WERI-Rb-1 (cell line): Measurements from ENCODE around the gene TUSC7.

Experiments used
- DNase-seq: peaks from one replicate; pipeline ENCODE4 v3.0.0-alpha.2; 2020
- H3K27ac ChIP-seq: fragments of 250-450 bp; sonication (Bioruptor Pico); 2 replicates; pipeline ENCODE4 v1.5.1; 2020; ENCODE audit warnings: mild to moderate bottlenecking, moderate library complexity
- H3K27me3 ChIP-seq: fragments of 250-450 bp; sonication (Bioruptor Pico); 2 replicates; pipeline ENCODE4 v1.5.1; 2021; ENCODE audit warnings: mild to moderate bottlenecking, low read depth, moderate library complexity; ENCODE audit not compliant: insufficient read depth, severe bottlenecking
- H3K36me3 ChIP-seq: fragments of 250-450 bp; sonication (Bioruptor Pico); 2 replicates; pipeline ENCODE4 v1.5.1; 2020; ENCODE audit warnings: mild to moderate bottlenecking, moderate library complexity
- H3K4me3 ChIP-seq: 2 replicates; pipeline ENCODE4 v1.5.1; 2011; ENCODE audit warnings: low read depth, mild to moderate bottlenecking, control low read depth, low read length
- H3K9me3 ChIP-seq: fragments of 250-450 bp; sonication (Bioruptor Pico); 2 replicates; pipeline ENCODE4 v1.5.1; 2021; ENCODE audit warnings: mild to moderate bottlenecking, moderate library complexity; ENCODE audit not compliant: severe bottlenecking
- CTCF ChIP-seq: IDR thresholded peaks from 2 replicates; pipeline ENCODE4 v1.5.1; 2011; ENCODE audit warnings: low read depth, mild to moderate bottlenecking, control low read depth, inconsistent platforms, low read length

TUSC7 gene

GRCh38 chr3:116740293-116740692, 30.7 kb downstream of the TUSC7 start:
- Histone ChIP-seq H3K4me3 (no peak overlapping the region), H3K9me3 (peaks cover 2% of the 10 kb centered on the region), H3K36me3 (no peaks in the 10 kb centered on the region), H3K27ac (no peak overlapping the region), H3K27me3 (peaks cover 15% of the 10 kb centered on the region)
- TF ChIP-seq CTCF: no peak
- no peak for DNase-seq

- H3K9me3 ChIP-seq: no peaks in the 10 kb centered on the region
- no peak for DNase-seq
- H3K27me3 ChIP-seq: peaks cover 15% of the 10 kb centered on the region
- no peak overlapping the region for H3K4me3 ChIP-seq
- no peak for TF ChIP-seq CTCF
- H3K36me3 ChIP-seq: no peaks in the 10 kb centered on the region
- no peak overlapping the region for H3K27ac ChIP-seq
These were observed 31.9 kb downstream of the TUSC7 start for GRCh38 chr3:116741467-116741866.

- H3K27ac ChIP-seq: no peak overlapping the region
- H3K27me3 ChIP-seq: peaks cover 9% of the 10 kb centered on the region
- H3K9me3 ChIP-seq: no peaks in the 10 kb centered on the region
- H3K36me3 ChIP-seq: no peaks in the 10 kb centered on the region
- H3K4me3 ChIP-seq: no peak overlapping the region
- TF ChIP-seq CTCF: no peak
- no peak for DNase-seq
These were observed 33.5 kb downstream of the TUSC7 start for GRCh38 chr3:116743062-116743461.

- no peak for DNase-seq
- no peak overlapping the region for H3K27ac ChIP-seq
- H3K9me3 ChIP-seq: no peaks in the 10 kb centered on the region
- TF ChIP-seq CTCF: no peak
- H3K27me3 ChIP-seq: peaks cover 6% of the 10 kb centered on the region
- H3K36me3 ChIP-seq: no peaks in the 10 kb centered on the region
- H3K4me3 ChIP-seq: no peak overlapping the region
These were observed 39.8 kb downstream of the TUSC7 start for GRCh38 chr3:116749388-116749787.

- DNase-seq: no peak
- no peaks in the 10 kb centered on the region for H3K36me3 ChIP-seq
- no peaks in the 10 kb centered on the region for H3K9me3 ChIP-seq
- peaks cover 16% of the 10 kb centered on the region for H3K27me3 ChIP-seq
- no peak overlapping the region for H3K4me3 ChIP-seq
- TF ChIP-seq CTCF: no peak
- H3K27ac ChIP-seq: no peak overlapping the region
These were observed 47.7 kb downstream of the TUSC7 start for GRCh38 chr3:116757315-116757714.

- no peak for DNase-seq
- peaks cover 15% of the 10 kb centered on the region for H3K27me3 ChIP-seq
- H3K27ac ChIP-seq: no peak overlapping the region
- TF ChIP-seq CTCF: no peak
- no peaks in the 10 kb centered on the region for H3K9me3 ChIP-seq
- no peak overlapping the region for H3K4me3 ChIP-seq
- no peaks in the 10 kb centered on the region for H3K36me3 ChIP-seq
These were observed 49.7 kb downstream of the TUSC7 start for GRCh38 chr3:116759316-116759715.
